ENCODE measurements around the gene PRR5.

PRR5 gene

DNA sequence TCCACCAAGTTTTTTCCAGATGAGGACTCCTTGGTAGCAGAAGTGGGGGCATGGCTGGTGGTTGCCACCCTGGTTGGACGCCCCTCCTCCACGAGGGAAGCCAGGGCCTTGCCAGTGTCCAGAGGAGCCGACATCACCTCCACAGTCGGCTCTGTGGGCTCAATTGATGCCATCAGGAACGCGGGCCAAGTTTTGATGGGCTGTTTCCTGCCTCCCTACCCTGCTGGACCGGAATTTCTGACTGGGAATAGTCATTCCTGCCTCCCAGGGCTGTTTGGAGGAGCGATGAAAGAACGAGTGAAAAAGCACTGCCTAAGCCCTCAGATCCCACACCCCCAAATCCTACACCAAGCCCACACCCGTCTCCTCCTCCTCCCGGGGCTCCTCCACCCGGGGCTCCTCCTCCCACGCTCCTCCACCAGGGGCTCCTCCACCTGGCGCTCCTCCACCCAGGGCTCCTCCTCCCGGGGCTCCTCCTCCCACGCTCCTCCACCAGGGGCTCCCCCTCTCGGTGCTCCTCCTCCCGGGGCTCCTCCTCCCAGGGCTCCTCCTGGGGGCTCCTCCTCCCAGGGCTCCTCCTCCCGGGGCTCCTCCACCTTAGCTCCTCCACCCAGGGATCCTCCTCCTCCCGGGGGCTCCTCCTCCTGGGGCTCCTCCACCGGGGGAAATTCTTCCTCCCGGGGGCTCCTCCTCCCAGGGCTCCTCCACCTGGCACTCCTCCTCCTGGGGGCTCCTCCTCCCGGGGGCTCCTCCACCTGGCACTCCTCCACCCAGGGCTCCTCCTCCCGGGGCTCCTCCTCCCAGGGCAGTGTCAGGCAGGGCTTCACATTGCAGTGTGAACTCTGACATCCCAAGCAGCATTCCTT is 10.0 kb upstream of the PRR5 start:
- no peak for DNase-seq (ENCODE audit: low spot score)
- in situ Hi-C loops (cut with MboI; ENCODE audit: low sequenced_read_pairs, unreplicated experiment): no loop called here
- TF ChIP-seq, protein P1, sequence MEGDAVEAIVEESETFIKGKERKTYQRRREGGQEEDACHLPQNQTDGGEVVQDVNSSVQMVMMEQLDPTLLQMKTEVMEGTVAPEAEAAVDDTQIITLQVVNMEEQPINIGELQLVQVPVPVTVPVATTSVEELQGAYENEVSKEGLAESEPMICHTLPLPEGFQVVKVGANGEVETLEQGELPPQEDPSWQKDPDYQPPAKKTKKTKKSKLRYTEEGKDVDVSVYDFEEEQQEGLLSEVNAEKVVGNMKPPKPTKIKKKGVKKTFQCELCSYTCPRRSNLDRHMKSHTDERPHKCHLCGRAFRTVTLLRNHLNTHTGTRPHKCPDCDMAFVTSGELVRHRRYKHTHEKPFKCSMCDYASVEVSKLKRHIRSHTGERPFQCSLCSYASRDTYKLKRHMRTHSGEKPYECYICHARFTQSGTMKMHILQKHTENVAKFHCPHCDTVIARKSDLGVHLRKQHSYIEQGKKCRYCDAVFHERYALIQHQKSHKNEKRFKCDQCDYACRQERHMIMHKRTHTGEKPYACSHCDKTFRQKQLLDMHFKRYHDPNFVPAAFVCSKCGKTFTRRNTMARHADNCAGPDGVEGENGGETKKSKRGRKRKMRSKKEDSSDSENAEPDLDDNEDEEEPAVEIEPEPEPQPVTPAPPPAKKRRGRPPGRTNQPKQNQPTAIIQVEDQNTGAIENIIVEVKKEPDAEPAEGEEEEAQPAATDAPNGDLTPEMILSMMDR (IDR thresholded peaks at IDR 0.05; ENCODE audit: borderline replicate concordance, control extremely low read depth, extremely low read depth, insufficient read depth, missing control alignments): no peak

GRCh38 chr22:44692662-44693007 is 9.4 kb upstream of the PRR5 start:
- TF ChIP-seq, protein P1 (IDR thresholded peaks at IDR 0.05; ENCODE audit: borderline replicate concordance, control extremely low read depth, extremely low read depth, insufficient read depth, missing control alignments): no peak
- no peak for DNase-seq (ENCODE audit: low spot score)
- in situ Hi-C loops (cut with MboI; ENCODE audit: low sequenced_read_pairs, unreplicated experiment): no loop called here

- TF ChIP-seq, protein P1 (IDR thresholded peaks at IDR 0.05; ENCODE audit: borderline replicate concordance, control extremely low read depth, extremely low read depth, insufficient read depth, missing control alignments): no peak
- DNase-seq (ENCODE audit: low spot score): no peak
- in situ Hi-C loops (cut with MboI; ENCODE audit: low sequenced_read_pairs, unreplicated experiment): no loop called here
Measured at GRCh38 chr22:44693145-44693544, 8.9 kb upstream of the PRR5 start.

- in situ Hi-C loops (cut with MboI; ENCODE audit: low sequenced_read_pairs, unreplicated experiment): no loop called here
- DNase-seq (ENCODE audit: low spot score): no peak
- TF ChIP-seq, protein P1 (IDR thresholded peaks at IDR 0.05; ENCODE audit: borderline replicate concordance, control extremely low read depth, extremely low read depth, insufficient read depth, missing control alignments): no peak
Measured at GRCh38 chr22:44693756-44694155, 8.2 kb upstream of the PRR5 start.

DNA sequence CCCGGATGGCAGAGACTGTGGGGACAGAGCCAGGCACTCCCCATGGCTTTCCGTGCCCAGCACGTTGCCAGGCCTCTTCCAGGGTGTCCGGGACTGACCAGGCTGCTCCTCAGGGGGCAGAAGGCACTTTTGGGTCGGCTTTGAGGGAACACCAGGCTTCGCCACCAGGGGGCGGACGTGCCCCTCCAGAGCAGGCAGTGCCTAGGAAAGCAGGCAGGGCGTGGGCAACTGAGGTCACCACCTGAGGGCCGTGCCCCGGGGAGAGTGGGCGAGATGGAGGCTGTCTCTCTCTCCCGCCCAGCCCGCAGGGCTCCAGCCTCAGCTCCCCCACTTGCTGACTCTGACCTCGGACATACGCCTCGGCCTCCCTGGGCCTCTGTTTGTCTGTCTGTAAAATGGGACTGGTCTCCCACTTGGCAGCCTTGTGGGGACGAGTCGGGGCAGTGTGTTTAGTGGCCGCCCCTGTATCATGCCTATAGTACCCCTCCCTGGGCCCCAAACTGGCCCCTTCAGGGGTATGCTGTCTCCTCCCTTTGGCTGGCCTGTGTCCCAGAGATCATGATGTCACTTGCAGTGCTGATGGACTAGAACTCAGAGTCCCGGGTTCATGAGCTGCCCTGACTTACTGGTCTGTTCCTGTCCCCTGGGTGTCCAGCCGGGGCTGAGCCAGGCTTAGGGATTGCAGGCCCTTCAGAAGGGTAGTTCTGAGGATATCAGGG is 4.4 kb upstream of the PRR5 start:
- TF ChIP-seq, protein P1 (IDR thresholded peaks at IDR 0.05; ENCODE audit: borderline replicate concordance, control extremely low read depth, extremely low read depth, insufficient read depth, missing control alignments): peak; percentile 94
- in situ Hi-C loops (cut with MboI; ENCODE audit: low sequenced_read_pairs, unreplicated experiment): loop anchor here (5.0 kb wide), 1 partner anchor 40 kb away; no protein-coding TSS in a partner anchor

DNA sequence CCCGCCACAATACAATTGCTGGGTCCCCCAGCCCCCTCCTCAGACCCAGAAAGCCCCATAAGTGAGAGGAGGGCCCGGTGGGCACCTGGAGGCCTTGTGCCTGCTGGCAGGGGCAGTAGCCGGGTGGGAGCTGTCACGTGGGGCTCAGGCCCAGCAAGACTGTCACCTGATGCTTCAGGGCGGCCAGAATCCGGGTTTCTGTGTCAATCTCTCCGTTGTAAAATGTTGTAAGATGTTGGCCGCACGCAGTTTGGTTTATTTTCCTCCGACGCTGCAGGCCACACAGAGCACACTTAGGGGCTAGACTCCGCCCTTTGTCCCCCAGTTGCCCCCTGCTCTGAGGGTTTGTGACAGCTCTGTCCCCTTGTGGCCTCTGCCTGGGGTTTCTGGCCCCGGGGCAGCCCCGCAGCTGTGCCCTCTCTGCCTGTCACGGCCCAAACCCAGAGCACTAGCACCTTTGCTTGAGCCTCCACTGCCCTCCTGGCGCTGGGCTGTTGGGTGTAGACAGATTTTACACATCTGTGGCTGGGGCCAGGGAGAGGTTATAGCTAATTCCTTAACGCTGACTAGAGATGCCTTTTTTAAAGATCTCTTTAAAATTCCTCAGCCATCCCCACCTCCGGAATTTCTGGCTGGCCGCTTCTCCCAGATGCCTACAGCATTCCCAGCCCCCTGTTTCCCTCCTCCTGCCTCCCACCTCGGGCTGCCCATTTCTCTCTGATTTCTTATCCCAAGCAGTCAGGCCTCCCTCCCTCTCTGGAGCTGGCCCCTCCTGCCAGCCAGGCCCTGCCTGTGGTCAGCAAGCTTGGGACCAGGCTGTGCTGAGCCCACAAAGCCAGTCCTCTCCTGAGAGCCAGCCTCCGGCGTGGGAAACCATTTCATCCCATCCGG is 3.2 kb upstream of the PRR5 start:
- no peak for DNase-seq (ENCODE audit: low spot score)
- in situ Hi-C loops (cut with MboI; ENCODE audit: low sequenced_read_pairs, unreplicated experiment): loop anchor here (5.0 kb wide), 1 partner anchor 39 kb away; no protein-coding TSS in a partner anchor
- TF ChIP-seq, protein P1 (IDR thresholded peaks at IDR 0.05; ENCODE audit: borderline replicate concordance, control extremely low read depth, extremely low read depth, insufficient read depth, missing control alignments): no peak

More for the DNA sequence above, 4.4 kb upstream of the PRR5 start:
- peak; percentile 90 for DNase-seq (ENCODE audit: low spot score)
